ENCODE measurements around the gene STX18. TPM values are rescaled to one million over a fixed set of nuclear protein-coding genes. Genes with fewer than 3 reads are reported as not detected.

STX18 gene
- total and polyA plus RNA-seq, 2 donors from 2014 or later, result 37.2 to 66.8 TPM

DNA sequence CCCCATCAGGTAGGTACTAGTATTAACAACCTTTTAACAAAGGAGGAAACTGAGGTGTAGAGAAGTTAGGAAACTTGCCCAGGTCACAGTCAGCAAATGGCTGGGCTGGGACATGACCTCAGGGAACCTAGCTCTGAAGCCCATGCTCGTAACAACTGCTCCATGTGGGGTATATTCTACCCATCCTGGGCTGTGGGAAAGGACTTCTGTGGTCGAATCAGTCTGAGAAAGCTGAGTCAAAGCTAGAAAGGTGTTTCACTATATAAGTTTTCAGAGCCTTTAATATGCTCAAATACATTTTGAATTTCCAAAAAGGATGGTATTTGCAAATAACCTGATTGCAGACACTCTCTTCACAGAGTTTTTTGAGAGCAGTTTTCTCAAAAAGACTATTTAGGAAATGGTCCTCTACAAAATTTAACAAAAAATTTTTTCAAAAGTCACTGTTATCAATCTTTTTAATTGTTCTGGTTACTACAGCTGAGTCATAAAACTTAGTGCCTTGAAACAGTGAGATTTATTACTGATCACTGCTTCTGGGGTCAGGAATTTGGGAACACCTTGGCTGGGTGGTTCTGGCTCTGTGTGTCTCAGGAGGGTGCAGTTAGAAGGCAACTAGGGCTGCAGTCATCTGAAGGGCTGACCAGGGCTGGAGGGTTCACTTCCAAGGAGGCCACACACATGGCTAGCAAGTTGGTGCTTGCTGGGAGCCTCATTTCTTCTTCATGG, 101.4 kb downstream of the STX18 start:
- Histone ChIP-seq H3K9me3 (ENCODE audit: control insufficient read depth in 2 of 3, insufficient read depth in 1 of 3, low read length in 3 of 3) (no peaks in the 10 kb centered on the region), H3K9ac (ENCODE audit: low read length in 3 of 3) (no peak overlapping the region), H3K36me3 (ENCODE audit: control insufficient read depth in 2 of 3, insufficient read depth in 3 of 3, low read length in 3 of 3) (peaks cover 3 to 19% (median 7%) of the 10 kb centered on the region in 3 donors), H3K27me3 (ENCODE audit: control insufficient read depth, insufficient read depth, low read length) (no peaks in the 10 kb centered on the region), H3K4me1 (ENCODE audit: control insufficient read depth in 2 of 3, insufficient read depth in 2 of 3, low read depth in 1 of 3, low read length in 3 of 3) (no peaks in the 10 kb centered on the region), H3K27ac (ENCODE audit: low read depth in 2 of 2, low read length in 2 of 2) (no peak overlapping the region), H3K4me3 (ENCODE audit: low read length in 3 of 3) (no peak overlapping the region)
- FAIRE-seq (no peak), DNase-seq (no peak)
- TF ChIP-seq, protein P1, sequence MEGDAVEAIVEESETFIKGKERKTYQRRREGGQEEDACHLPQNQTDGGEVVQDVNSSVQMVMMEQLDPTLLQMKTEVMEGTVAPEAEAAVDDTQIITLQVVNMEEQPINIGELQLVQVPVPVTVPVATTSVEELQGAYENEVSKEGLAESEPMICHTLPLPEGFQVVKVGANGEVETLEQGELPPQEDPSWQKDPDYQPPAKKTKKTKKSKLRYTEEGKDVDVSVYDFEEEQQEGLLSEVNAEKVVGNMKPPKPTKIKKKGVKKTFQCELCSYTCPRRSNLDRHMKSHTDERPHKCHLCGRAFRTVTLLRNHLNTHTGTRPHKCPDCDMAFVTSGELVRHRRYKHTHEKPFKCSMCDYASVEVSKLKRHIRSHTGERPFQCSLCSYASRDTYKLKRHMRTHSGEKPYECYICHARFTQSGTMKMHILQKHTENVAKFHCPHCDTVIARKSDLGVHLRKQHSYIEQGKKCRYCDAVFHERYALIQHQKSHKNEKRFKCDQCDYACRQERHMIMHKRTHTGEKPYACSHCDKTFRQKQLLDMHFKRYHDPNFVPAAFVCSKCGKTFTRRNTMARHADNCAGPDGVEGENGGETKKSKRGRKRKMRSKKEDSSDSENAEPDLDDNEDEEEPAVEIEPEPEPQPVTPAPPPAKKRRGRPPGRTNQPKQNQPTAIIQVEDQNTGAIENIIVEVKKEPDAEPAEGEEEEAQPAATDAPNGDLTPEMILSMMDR (IDR thresholded peaks at IDR 0.05; ENCODE audit: borderline replicate concordance, extremely low read depth, insufficient read depth), result no peak
- intact Hi-C loops (cut with DNase I), result no loop called here

DNA sequence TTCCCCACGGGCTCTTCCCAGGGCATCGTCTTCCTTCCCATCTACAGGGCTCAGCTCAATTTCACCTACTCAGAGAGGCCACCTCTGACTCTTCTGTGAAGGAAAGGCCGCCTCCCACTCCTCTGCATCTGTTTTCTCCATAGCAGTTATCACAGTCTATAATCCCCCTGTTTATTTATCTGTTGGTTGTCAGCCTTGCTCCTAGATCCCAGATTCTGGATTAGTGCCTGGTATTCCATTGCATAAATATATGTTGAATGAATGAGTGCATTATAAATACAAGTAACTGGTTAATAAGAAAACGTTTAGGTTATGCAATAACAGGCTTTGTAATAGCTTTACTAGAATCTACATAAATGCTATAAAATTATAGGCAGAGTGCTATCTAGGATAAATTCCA, 102.1 kb downstream of the STX18 start:
- peak in 1 of 5 donors; percentile 7 for DNase-seq
- FAIRE-seq, result no peak

DNA sequence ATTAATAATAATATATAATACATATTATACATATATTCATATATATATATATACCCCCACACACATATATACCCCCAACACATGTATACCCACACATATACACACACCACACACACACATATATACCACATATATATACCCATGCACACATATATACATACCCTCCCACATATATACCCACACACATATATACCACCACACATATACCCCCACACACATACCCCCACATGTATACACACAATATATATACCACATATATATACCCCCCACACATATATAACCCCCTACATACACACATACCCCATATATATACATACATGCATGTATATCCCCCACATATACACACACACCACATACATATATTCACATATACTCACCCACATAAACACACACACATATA, 103.0 kb downstream of the STX18 start:
- Histone ChIP-seq H3K9ac (ENCODE audit: low read length in 3 of 3) (no peak overlapping the region), H3K36me3 (ENCODE audit: control insufficient read depth in 2 of 3, insufficient read depth in 3 of 3, low read length in 3 of 3) (peaks cover 3 to 27% (median 14%) of the 10 kb centered on the region in 3 donors), H3K27me3 (ENCODE audit: control insufficient read depth, insufficient read depth, low read length) (no peaks in the 10 kb centered on the region), H3K9me3 (ENCODE audit: control insufficient read depth in 2 of 3, insufficient read depth in 1 of 3, low read length in 3 of 3) (no peaks in the 10 kb centered on the region), H3K4me3 (ENCODE audit: low read length in 3 of 3) (no peak overlapping the region), H3K4me1 (ENCODE audit: control insufficient read depth in 2 of 3, insufficient read depth in 2 of 3, low read depth in 1 of 3, low read length in 3 of 3) (no peaks in the 10 kb centered on the region), H3K27ac (ENCODE audit: low read depth in 2 of 2, low read length in 2 of 2) (no peak overlapping the region)
- TF ChIP-seq, protein P1 (IDR thresholded peaks at IDR 0.05; ENCODE audit: borderline replicate concordance, extremely low read depth, insufficient read depth), result no peak
- DNase-seq, result no peak
- intact Hi-C loops (cut with DNase I), result no loop called here
- no peak for FAIRE-seq

More for the DNA sequence above, 102.1 kb downstream of the STX18 start:
- no peak overlapping the region for H3K9ac ChIP-seq (ENCODE audit: low read length in 3 of 3)
- no peaks in the 10 kb centered on the region for H3K27me3 ChIP-seq (ENCODE audit: control insufficient read depth, insufficient read depth, low read length)
- no peaks in the 10 kb centered on the region for H3K9me3 ChIP-seq (ENCODE audit: control insufficient read depth in 2 of 3, insufficient read depth in 1 of 3, low read length in 3 of 3)
- intact Hi-C loops (cut with DNase I), result no loop called here
- TF ChIP-seq, protein P1 (IDR thresholded peaks at IDR 0.05; ENCODE audit: borderline replicate concordance, extremely low read depth, insufficient read depth), result no peak
- no peak overlapping the region for H3K4me3 ChIP-seq (ENCODE audit: low read length in 3 of 3)
- no peaks in the 10 kb centered on the region for H3K4me1 ChIP-seq (ENCODE audit: control insufficient read depth in 2 of 3, insufficient read depth in 2 of 3, low read depth in 1 of 3, low read length in 3 of 3)
- peaks cover 3 to 22% (median 10%) of the 10 kb centered on the region in 3 donors for H3K36me3 ChIP-seq (ENCODE audit: control insufficient read depth in 2 of 3, insufficient read depth in 3 of 3, low read length in 3 of 3)
- no peak overlapping the region for H3K27ac ChIP-seq (ENCODE audit: low read depth in 2 of 2, low read length in 2 of 2)
